Endodermal cell (in vitro differentiated cells): Measurements from ENCODE around the gene UNC5B. TPM values are rescaled to one million over a fixed set of nuclear protein-coding genes. Genes with fewer than 3 reads are reported as not detected.

Experiments
- DNase-seq: peaks from one replicate; pipeline ENCODE4 v3.0.0-alpha.2; 2017
- H3K27ac ChIP-seq: 2 replicates; pipeline ENCODE4 v1.5.1; 2013; ENCODE audit warnings: mild to moderate bottlenecking, low read depth, low read length, moderate library complexity
- H3K27me3 ChIP-seq: 2 replicates; pipeline ENCODE4 v1.6.1; 2013; ENCODE audit warnings: mild to moderate bottlenecking, low read length, moderate library complexity; ENCODE audit not compliant: insufficient read depth, control insufficient read depth, poor library complexity, severe bottlenecking
- H3K36me3 ChIP-seq: 2 replicates; pipeline ENCODE4 v1.7.0; 2013; ENCODE audit warnings: mild to moderate bottlenecking, low read length, moderate library complexity; ENCODE audit not compliant: control insufficient read depth, insufficient read depth
- H3K4me1 ChIP-seq: one replicate; pipeline ENCODE4 v1.7.0; 2013; ENCODE audit warnings: low read length; ENCODE audit not compliant: control insufficient read depth, insufficient read depth
- H3K4me3 ChIP-seq: 2 replicates; pipeline ENCODE4 v1.5.1; 2013; ENCODE audit warnings: mild to moderate bottlenecking, low read length, moderate library complexity
- H3K9ac ChIP-seq: 2 replicates; pipeline ENCODE4 v1.6.1; 2013; ENCODE audit warnings: mild to moderate bottlenecking, low read length, moderate library complexity; ENCODE audit not compliant: poor library complexity, severe bottlenecking; ENCODE audit errors: extremely low read depth
- H3K9me3 ChIP-seq: 2 replicates; pipeline ENCODE4 v1.6.1; 2013; ENCODE audit warnings: mild to moderate bottlenecking, low read length, moderate library complexity; ENCODE audit not compliant: control insufficient read depth
- H3K27ac Mint-ChIP-seq: 2 replicates; pipeline ENCODE4 v1.8.0; 2020; ENCODE audit warnings: mixed read lengths
- H3K27me3 Mint-ChIP-seq: 2 replicates; pipeline ENCODE4 v1.8.0; 2021; ENCODE audit warnings: mild to moderate bottlenecking, mixed read lengths; ENCODE audit not compliant: insufficient read depth
- H3K36me3 Mint-ChIP-seq: 2 replicates; pipeline ENCODE4 v1.8.0; 2020; ENCODE audit warnings: low read depth, mixed read lengths
- H3K4me1 Mint-ChIP-seq: 2 replicates; pipeline ENCODE4 v1.8.0; 2020; ENCODE audit warnings: mixed read lengths
- H3K4me3 Mint-ChIP-seq: 2 replicates; pipeline ENCODE4 v1.8.0; 2020; ENCODE audit warnings: mild to moderate bottlenecking, moderate library complexity, mixed read lengths
- H3K9me3 Mint-ChIP-seq: 2 replicates; pipeline ENCODE4 v1.8.0; 2020; ENCODE audit warnings: mild to moderate bottlenecking, mixed read lengths
- CTCF ChIP-seq: fragments of 200-600 bp; sonication (generic); conservative IDR thresholded peaks from 2 replicates; pipeline ENCODE4 v1.5.0; 2021; ENCODE audit warnings: antibody characterized with exemption, mild to moderate bottlenecking
- WGBS, 2 experiments: methylation state at CpG; one replicate each; pipeline versions ENCODE4 v1.1.5 to v1.1.7; 2013; ENCODE audit warnings: missing lambda C conversion rate in 2 of 2, mixed read lengths in 1 of 2; ENCODE audit not compliant: insufficient coverage in 1 of 2, insufficient read length in 1 of 2; 5-methylcytosine and 5-hydroxymethylcytosine counted together
- total RNA-seq, 2 donors: library from RNA; stranded (reverse); fragmentation: NEBNext Ultra II Directional in 1 of 2; extraction: Animal tissue kit (Norgen Biotek cat#: 25700) in 1 of 2; gene quantifications; 2 replicates in 1 of 2; 3 replicates in 1 of 2; pipeline ENCODE4 v1.2.1, GENCODE V29; 2021

The UNC5B gene
- total RNA-seq, 2 donors from 2014 or later = 9.7 to 14.5 TPM

- peaks cover 21% of the 10 kb centered on the region for H3K4me1 Mint-ChIP-seq
- Histone ChIP-seq H3K4me3 (no peak overlapping the region), H3K4me1 (peaks cover 9% of the 10 kb centered on the region), H3K9me3 (no peaks in the 10 kb centered on the region), H3K36me3 (no peaks in the 10 kb centered on the region), H3K27ac (no peak overlapping the region), H3K27me3 (no peaks in the 10 kb centered on the region), H3K9ac (no peak overlapping the region)
- 71 to 80% methylated on average over 11 of the region's 11 CpGs for WGBS, 2 experiments
- H3K36me3 Mint-ChIP-seq = no peaks in the 10 kb centered on the region
- peak; percentile 35 for TF ChIP-seq CTCF
- no peaks in the 10 kb centered on the region for H3K9me3 Mint-ChIP-seq
- no peaks in the 10 kb centered on the region for H3K27me3 Mint-ChIP-seq
- no peak overlapping the region for H3K4me3 Mint-ChIP-seq
- DNase-seq = no peak
- H3K27ac Mint-ChIP-seq = no peak overlapping the region
Observed at GRCh38 chr10:71274901-71275796, 62.8 kb downstream of the UNC5B start.

DNA sequence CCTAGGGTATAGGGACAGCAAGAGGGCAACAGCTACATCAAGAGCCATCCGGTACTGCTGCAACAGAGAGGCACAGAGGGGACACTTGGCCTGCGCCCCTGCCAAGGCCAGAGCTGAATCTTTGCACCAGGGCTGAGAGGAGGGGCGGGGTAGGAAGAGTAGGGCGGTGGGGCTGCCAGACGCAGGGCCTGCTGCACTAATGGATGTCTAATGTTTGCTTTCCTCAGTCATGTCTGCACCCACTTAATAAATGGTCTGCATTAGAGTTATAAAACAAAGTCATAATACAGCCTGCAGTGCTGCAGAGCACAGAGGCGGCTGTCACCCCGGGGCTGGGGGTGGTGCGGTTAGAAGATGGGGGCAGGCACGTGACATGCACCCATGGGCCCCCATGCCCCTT lies 64.5 kb downstream of the UNC5B start:
- Histone ChIP-seq H3K9ac (no peak overlapping the region), H3K27ac (no peak overlapping the region), H3K27me3 (no peaks in the 10 kb centered on the region), H3K4me3 (no peak overlapping the region), H3K9me3 (no peaks in the 10 kb centered on the region), H3K4me1 (peaks cover 9% of the 10 kb centered on the region), H3K36me3 (no peaks in the 10 kb centered on the region)
- TF ChIP-seq CTCF = no peak
- no peak for DNase-seq
- Mint-ChIP-seq H3K27me3 (no peaks in the 10 kb centered on the region), H3K36me3 (no peaks in the 10 kb centered on the region), H3K9me3 (no peaks in the 10 kb centered on the region), H3K4me3 (no peak overlapping the region), H3K27ac (no peak overlapping the region), H3K4me1 (peaks cover 18% of the 10 kb centered on the region)
- WGBS, 2 experiments = 81 to 88% methylated on average over 8 to 9 of the region's 9 CpGs

DNA sequence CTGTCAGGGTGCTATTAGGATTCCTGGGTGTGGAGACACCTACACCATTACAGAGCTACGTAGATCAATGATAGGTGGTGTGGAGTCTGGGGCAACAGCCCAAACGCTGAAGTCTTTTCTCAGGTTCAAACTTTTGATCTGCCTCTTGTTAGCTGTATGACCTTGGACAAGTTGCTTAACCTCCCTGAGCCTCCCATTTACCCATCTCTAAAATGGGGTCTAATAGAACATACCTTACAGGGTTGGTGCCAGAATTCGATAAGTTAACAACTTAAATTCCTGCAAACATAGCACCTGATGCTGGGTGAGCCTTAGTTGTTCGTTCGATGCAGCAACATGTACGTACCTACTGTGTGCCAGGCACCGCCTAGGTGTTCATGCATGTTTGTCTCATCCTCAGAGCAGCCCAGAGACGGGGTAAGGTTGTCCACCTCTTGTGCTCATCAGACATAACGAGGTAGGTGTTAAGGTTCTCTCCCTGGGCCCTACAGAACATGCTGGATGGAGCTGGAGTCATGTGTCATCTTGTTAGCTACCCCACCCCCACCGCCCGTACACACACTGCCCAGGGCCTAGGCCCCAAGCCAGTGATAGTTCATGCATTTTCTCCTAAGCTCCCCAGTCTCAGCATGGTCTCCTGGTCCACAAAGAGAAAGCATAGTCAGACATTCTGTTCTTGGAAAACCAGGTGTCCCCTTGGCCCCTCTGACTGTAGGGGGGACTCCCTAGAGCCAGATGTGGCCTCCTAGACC lies 65.7 kb downstream of the UNC5B start:
- Mint-ChIP-seq H3K27ac (no peak overlapping the region), H3K9me3 (no peaks in the 10 kb centered on the region), H3K36me3 (peaks cover 3% of the 10 kb centered on the region), H3K27me3 (no peaks in the 10 kb centered on the region), H3K4me3 (no peak overlapping the region), H3K4me1 (peaks cover 18% of the 10 kb centered on the region)
- no peaks in the 10 kb centered on the region for H3K27me3 ChIP-seq
- H3K9me3 ChIP-seq = no peaks in the 10 kb centered on the region
- no peak for DNase-seq
- TF ChIP-seq CTCF = no peak
- no peaks in the 10 kb centered on the region for H3K36me3 ChIP-seq
- no peak overlapping the region for H3K27ac ChIP-seq
- no peak overlapping the region for H3K9ac ChIP-seq
- 92 to 95% methylated on average over 9 to 11 of the region's 11 CpGs for WGBS, 2 experiments
- no peak overlapping the region for H3K4me3 ChIP-seq
- peaks cover 9% of the 10 kb centered on the region for H3K4me1 ChIP-seq
